Esophagus muscularis mucosa (tissue), 4 donors: ENCODE data around the gene CTDNEP1.

ENCODE experiments used
- CTCF ChIP-seq, 3 experiments: fragments of 200-600 bp in 2 of 3; fragments of 450-650 bp in 1 of 3; sonication (generic) in 2 of 3; IDR thresholded peaks; one replicate each; pipeline ENCODE4 v1.5.1; 2017 to 2019; ENCODE audit warnings: antibody characterized with exemption in 3 of 3, mild to moderate bottlenecking in 2 of 3, moderate library complexity in 1 of 3
- EP300 ChIP-seq: sonication (generic); formaldehyde crosslinking; IDR thresholded peaks from one replicate; pipeline ENCODE4 v1.6.1; 2017; ENCODE audit warnings: antibody characterized with exemption
- POLR2A ChIP-seq: fragments of 450-650 bp; IDR thresholded peaks from one replicate; pipeline ENCODE4 v1.6.1; 2017; ENCODE audit warnings: antibody characterized with exemption, moderate library complexity, mild to moderate bottlenecking, low read depth
- POLR2AphosphoS5 ChIP-seq, 2 donors: sonication (generic); formaldehyde crosslinking; IDR thresholded peaks; one replicate each; pipeline ENCODE4 v1.6.1; 2017; ENCODE audit warnings: antibody characterized with exemption in 2 of 2

DNA sequence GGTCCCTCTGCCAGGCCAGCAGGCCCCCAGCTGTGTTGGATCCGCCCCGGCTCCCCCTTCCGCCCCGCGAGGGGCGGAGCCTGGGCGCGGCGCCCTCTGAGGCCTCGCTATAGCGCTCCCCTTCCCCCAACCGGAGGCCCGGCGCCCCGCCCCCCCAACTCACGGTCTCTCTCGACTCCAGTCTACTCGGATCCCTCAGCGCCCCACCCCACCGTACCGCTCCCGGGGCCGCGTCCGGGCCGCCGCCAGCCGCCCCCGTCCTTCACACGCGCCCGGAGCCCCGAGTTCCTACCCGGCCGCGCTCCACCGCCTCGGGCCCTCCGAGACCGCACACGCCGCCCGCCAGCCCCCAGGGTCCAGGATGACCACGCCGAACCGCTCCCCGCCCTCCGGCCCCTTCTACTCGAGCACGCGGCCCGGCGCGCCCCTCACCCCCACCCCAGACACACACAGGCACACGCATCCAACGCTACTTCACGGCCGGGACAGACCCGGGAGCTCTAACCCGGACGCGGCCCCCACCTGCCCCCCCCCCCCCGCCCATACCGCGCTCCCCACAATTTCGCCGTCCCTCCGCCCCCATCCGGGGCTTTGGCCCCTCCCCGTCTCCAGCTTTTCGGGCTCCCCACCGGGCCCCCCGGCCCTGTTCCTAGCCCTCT lies 13.6 kb downstream of the CTDNEP1 start:
- TF ChIP-seq EP300 (no peak), CTCF (IDR thresholded peaks at IDR 0.05) (no peak), POLR2A (no peak), POLR2AphosphoS5 (IDR thresholded peaks at IDR 0.05) (peak; percentile 11 to 30)
